Peyer's patch (tissue), 4 donors: ENCODE results near the gene FLT1.

Experiments
- CTCF ChIP-seq, 6 experiments: fragments of 450-650 bp in 4 of 6; fragments of 200-600 bp in 2 of 6; sonication (generic) in 1 of 6; IDR thresholded peaks; one replicate each; pipeline ENCODE4 v1.5.1; 2017 to 2019; ENCODE audit warnings: antibody characterized with exemption in 6 of 6, mild to moderate bottlenecking in 3 of 6, moderate library complexity in 1 of 6
- POLR2A ChIP-seq, 2 donors: fragments of 450-650 bp; IDR thresholded peaks; one replicate each; pipeline ENCODE4 v1.5.1; 2017; ENCODE audit warnings: antibody characterized with exemption in 2 of 2, mild to moderate bottlenecking in 2 of 2, moderate library complexity in 2 of 2

DNA sequence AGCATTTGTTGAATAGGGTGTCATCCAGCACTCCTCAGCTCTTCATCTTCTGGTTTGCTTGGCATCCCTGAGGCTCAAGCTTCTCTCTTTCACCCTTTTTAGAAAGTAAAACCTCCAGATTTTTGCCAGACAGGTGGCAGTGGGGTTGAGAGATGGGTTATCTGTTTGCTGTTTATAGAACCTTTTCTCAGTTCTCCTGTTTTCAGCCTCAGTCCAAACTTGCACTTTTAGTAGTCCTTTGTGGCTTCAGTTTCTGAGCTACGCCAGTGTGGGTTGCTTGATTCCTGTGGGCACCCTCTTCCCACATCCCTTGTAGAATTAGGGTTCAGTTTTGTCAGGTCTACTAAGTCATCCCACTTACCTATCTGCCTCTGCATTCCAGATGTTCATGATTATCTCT lies 208.7 kb downstream of the FLT1 start:
- TF ChIP-seq POLR2A (IDR thresholded peaks at IDR 0.05) (no peak), CTCF (IDR thresholded peaks at IDR 0.05) (no peak)
